AG08396 (cell line): ENCODE data around the gene CAPN13.
"Not testable (repeated sequence)": the region's sequence is repeated elsewhere in the genome, so short reads cannot be mapped to it uniquely, and the experiment has no call there.

Source experiments
- DNase-seq: peaks from one replicate; pipeline ENCODE4 v3.0.0; 2012; ENCODE audit warnings: low spot score, mixed read lengths

Gene CAPN13

DNA sequence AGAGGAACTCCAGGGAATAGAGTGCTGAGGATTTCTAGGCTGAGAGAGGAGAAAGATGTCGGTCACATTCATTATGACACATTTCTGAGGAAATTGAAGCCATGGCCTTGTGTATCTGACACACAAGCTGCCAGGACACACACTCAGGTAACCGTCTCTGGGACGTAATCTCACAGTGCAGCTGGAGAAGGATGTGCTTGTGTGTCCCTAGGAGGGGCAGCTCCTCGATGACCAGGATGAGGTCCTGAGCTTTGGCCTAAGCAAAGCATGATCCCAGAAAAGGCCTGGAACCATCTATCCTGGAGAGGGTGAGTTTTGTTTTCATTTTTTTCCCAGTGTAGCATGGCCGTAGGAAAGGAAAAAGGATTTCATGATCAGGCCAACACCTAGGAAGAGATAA lies 102.2 kb downstream of the CAPN13 start:
- DNase-seq: no peak

DNA sequence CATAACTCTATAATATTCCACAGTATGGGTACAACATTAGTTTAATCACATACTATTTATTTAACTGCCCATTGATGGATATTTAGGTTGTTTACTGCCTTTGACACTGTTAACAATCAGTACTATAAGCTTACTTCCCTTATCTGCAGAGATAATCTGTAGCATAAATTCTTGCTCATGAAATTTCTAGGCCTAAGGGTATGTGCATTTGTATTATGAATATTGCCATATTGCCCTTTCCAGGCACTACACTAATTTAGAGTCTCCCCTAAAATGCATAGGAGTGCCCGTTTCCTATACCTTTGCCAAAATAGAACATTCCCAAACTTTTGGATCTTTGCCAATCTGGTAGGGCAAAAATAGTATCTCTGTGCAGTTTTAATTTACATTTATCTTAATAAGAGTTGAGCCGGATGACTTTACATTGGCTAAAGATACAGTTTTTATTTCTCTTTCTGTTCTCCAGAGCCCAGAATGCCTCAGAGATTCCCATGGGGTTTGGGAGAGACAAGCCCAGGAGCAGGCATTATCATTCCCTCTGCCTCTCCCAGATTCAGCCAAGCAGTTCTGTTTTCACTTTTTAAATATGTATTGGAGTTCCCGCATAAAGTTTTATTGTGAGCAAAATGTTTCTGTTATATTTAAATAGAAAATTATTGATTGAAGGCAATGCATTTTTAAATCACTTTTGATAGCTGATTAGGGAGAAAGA lies 102.8 kb downstream of the CAPN13 start:
- DNase-seq: no peak

DNA sequence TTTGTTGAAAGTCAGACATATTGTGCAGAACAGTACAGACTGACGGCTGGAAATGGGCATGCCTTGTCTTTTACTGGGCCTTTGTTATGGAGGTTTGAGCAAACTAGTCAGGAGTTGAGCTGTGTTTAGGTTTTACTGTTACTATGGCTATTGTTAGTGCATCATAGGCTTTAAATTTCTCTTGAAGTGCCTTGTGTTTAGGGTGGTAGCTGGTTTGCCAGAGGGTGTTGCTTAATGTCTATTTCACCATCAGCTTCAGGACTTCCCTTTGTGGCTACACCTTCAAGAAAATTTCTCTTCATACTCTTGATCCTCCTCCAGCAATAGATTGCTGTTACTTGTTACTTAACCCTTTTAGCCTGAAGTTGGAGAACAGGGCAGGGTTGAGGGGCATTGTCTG lies 104.6 kb downstream of the CAPN13 start:
- no peak for DNase-seq

DNA sequence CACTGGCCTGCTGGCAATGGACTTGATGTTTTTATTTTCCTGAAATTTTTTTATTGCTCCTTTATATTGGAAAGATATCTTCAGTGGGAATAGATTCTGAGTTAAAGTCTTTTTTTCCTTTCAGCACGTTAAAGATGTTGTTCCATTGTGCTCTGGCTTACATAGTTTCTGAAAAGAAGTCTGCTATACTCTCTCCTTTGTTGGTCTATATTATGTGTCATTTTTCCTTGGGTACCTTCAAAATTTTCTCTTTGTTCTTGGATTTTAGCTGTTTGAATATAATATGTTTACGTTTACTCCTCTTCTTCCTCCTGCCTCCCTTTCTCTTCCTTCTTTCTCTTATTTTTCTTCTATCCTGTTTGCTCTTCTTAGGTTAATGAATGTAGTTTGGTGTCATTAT lies 105.5 kb downstream of the CAPN13 start:
- DNase-seq: no peak

DNA sequence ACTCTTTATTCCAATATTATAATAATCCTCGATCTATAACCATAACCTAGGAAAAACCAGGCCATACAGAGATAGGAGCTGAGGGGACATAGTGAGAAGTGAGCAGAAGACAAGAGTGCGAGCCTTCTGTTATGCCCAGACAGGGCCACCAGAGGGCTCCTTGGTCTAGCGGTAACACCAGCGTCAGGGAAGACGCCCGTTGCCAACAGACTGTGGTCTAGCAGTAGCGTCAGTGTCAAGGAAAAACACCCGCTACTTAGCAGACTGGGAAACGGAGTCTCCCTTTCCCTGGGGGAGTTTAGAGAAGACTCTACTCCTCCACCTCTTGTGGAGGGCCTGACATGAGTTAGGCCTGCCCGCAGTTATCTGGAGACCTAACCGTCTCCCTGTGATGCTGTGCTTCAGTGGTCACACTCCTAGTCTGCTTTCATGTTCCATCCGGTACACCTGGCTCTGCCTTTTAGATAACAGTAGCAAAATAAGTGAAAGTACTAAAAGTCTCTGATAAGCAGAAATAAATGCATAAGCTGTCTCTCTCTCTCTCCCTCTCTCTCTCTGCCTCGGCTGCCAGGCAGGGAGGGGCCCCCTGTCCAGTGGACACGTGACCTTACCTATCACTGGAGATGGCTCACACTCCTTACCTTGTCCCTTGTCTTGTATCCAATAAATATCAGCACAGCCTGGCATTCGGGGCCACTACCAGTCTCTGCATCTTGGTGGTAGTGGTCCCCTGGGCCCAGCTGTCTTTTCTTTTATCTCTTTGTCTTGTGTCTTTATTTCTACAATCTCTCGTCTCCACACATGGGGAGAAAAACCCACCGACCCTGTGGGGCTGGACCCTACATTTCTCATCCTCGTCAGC lies 109.8 kb downstream of the CAPN13 start:
- DNase-seq: not testable (repeated sequence)

DNA sequence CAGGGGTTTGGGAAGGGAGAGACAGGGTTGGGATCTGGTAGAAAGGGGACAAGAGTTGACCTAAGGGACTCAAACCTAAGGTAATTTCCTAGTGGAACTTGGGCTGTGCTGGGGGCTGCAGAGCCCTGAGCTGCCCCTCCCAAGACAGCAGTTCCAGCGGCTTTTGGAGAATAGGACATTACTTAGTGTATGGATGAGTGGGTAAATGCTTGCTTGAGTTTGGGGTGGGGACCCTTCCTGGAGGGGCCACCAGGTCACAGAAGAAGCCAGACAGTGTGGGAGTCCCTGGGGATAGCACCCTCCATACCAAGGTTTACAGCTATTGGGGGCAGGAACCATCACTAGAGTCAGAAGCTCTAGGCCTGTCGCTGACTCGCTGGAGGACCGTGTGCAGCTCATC lies 111.5 kb downstream of the CAPN13 start:
- DNase-seq: no peak

DNA sequence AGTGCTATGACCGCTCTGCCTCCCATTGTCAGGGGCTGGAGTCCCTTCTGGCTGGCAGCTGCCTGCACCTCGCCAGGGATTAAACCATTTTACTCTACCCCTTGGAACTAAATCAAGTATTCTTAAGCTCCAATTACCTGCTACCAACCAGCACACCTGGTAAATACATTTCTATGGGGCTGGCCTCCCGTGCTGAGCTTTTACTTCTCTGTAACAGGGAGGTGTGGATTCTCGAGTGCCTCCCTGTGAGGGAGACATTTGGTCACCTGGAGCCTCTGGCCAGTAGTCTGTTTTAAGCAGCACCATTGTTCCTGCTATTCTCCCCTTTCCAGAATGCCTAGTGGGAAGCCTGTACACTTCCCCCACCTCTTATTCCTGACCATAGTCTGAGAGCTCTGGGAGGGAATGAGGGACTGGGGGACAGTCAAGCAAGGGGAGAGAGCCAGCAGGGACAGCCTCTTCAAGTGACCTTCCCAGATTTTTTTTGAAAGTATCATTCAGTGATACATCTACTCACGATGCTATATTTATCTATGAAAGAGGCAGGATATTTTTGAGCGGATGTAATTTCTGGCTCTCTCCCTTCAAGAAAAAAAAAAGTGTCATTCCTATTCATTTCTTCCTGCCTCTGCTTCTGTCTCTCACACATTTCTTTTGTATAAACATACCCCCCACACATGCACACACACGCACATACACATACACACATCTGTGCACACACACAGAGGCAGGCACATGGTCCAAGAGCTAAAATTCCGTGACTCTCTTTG lies 112.8 kb downstream of the CAPN13 start:
- DNase-seq: peak; percentile 34

DNA sequence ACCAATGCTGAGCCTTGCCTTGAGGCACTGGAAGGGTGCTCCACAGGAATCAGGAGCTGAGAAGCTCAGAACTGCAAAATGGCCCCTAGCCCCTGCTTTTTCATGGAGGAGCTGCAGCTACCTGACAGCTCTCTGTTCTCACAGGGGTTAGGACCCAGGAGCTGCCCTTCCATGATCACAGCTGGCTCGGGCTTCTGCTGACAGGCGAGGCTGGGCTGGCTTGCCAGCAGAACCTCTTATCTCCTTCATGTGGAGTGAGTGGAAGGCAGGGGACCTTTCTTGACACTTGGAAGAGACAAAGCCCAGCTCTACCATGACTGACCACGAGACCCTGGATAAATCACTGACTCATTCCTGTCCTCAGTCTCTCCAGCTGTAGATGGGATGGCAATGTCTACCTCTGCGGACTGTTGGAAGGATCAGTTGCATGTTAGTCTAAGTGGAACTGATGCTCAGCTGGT lies 113.4 kb downstream of the CAPN13 start:
- no peak for DNase-seq

DNA sequence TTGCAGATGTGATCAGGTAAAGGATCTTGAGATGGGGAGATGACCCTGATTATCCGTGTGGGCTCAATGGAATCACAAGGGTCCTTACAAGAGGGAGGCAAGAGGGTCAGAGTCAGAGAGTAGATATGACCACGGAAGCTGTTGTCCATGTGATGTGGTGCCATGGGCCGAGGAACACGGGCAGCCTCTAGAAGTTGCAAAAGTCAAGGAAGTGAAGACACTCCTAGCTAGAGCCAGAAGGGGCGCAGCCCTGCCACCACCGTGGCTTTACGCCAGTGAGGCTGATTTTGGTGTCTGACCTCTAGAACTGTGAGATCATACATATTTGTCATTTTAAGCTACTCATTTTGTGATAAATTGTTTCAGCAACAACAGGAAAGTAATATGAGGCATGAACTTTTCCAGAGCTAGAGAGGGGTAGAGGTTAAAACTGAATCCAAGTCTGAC lies 114.4 kb downstream of the CAPN13 start:
- DNase-seq: no peak

DNA sequence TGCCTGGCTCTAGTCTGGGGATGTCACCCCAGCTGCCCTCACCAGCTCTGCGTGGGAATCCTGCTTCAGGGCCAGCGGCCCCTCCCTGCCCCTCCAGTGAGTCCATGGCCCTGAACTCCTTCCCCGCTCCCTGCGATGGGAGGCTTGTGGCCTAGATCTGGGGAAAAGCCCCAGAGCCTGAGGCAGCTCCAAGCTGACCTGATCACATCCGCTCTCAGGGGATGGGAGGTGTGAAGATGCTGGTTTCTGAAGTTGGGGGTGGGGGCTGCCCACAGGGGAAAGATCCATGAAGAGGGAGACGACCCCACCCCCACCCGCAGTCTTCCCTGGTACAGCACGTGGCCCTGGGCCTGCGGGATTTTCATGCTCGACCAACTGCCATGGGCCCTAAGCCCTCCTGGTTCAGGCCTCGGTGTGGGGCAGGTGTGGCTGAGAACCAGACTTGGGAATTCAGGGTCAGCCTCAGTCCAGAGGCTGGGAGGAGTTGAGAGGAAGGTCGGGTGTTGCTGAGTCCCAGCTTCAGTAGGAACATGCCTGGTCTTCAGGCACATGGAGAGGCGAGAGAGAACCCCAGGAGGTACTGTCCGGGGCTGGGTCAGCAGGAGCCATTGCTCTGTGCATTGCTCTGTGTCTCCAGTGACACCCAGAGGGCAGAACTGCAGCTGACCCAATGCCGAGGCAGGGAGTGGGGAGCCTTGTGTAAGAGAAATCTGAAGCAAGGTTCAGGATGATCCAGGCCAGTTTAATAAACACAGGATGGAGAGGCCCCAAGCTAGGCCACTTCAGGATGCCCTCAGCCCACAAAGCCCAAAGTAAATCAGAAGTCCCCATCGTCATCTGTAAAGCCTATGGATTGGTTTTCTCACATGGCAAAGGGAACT lies 115.1 kb downstream of the CAPN13 start:
- peak; percentile 41 for DNase-seq

DNA sequence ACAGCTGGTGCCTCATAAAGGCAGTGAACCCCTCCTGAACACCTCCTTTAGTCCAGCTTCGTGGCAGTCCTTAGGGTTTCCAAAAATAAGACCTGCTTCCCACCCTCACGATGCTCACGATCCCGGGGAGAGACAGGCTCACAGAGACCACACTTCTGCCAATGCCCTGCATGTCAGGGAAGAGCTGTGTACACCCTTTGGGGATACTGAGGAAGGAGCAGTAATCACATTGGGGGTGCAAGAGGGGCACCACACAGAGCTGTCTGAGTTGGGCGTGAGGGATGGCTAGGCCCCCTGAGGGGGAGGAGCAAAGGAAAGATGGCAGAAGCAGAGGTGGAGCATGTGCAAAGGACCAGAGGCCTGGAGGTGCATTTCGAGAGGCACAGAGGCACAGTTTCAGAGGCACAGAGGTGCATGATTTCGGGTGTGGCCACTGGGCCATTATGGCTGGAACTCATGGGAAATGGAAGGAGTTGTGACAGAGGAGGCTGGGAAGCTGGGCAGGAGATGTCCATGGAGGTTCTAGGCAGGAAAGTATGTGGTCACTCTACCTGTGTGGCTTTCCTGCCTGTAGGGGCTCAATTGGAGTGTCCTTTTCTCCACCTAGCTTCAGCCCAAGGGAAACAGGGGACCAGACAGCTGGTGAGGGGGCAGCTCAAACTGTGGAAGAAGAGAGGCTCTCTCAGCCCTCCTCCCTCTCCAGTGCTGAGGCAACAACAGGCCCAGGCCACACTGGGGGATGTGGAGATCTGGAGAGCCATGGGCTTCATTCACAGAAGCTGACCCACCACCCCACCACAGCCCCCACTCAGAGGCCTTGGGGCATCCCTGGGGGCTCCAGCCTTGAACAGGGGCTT lies 115.9 kb downstream of the CAPN13 start:
- DNase-seq: no peak

DNA sequence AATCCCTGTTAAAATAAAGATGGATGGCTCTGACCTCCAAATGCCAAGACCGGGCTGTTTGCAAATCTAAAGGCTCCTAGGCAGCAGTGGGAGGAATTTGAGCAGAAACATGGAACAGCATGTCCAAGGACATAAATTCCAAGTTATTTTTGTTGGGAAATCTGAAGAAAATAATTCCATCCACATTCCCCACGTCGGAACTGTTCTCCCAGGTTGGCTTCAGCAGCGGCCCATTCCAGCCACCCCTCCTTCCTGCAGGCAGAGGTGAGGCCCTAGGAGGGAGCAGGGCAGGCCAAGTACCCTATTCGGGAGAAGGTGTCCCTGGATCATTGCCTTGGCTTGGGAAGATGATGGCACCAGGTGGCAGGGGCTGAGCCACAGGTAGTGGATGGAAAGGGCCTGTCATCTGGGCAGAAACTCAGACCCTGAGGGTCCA lies 117.1 kb downstream of the CAPN13 start:
- no peak for DNase-seq

DNA sequence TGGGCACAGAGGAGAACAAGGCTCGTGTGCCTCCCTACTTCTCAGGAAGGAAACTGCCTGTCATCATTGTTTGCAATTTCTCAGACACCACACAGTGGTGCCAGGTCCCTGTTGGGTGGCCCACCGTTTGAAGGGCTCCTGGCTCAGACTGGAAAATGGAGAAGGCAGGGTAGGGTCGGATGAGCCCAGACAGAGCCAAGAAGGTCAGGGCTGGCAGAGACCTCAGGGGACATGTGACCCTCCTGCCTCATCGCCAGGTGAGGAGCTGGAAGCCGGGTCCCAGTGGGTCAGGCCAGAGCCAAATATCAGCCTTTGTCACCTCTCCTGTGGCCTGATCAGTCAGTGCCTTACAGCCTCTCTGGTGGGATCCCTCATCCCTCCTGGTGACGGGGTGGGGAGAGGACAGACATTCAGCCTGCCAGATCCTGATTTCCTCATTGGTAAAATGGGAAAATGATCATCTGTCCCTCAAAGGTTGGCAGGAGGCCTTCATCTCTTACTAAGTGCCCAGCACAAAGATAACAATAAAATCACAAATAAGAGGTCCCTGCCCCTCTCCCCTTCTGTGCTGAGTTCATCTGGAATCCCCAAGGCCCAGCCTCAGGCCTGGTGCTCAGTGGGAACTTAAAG lies 117.6 kb downstream of the CAPN13 start:
- no peak for DNase-seq

DNA sequence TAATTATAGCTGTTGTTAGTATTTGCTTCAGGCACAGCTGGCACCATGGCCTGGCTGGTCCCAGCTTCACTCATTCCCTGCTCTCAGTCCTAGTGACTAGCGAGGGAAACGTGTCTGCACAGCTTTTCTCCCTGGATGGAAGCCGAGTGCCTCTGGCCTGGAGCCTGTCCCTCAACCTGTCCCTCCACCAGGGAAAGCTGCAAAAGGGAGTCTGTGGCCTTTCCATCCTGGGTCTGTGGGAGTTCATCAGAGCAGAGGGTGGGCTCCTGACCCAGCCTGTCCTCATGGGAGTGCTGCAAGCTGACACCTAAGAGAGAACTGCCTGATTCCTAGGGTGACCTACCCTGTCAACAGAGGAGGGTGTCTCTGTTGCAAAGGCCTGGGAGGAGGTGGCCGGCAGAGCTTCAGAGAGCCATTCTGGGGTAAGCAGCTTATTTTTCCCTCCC lies 118.3 kb downstream of the CAPN13 start:
- DNase-seq: no peak

DNA sequence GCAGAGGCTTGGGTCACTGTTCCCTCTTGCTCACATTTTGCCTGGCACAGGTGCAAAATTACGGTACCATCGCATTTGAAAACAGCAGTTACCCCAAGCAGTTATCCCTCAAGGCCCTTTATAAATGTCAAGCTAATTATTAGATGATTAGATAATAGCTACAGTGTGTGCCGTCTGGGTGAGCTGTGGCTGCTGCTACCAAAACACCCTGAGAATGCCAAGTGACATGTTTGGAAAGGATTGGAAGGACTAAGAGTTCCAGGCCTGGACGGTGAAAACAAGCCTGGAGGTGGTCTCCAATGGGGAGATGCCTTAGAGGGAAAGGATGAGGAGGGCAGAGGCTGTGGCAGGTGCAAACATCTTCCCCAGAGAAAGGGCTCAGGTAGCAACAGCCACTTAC lies 120.6 kb downstream of the CAPN13 start:
- no peak for DNase-seq

DNA sequence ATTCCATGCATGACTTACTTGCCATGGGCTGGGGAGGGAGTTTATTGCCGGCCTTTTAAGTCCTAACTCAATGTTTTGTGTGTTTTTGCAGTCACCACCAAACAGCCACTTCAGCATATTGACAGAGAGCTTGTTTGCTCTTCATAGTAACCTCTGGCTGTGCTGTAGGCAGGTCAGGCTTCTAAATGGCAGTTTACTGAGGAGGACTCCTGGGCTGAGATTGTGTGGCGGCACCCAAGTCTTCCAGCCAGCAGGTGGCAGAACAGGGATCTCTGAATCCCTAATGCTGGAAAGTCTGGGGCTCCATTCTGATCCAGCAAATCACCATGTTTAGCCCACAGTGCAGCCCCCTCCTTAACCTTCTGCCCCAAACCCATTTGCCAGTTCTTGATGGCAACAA lies 121.2 kb downstream of the CAPN13 start:
- no peak for DNase-seq

DNA sequence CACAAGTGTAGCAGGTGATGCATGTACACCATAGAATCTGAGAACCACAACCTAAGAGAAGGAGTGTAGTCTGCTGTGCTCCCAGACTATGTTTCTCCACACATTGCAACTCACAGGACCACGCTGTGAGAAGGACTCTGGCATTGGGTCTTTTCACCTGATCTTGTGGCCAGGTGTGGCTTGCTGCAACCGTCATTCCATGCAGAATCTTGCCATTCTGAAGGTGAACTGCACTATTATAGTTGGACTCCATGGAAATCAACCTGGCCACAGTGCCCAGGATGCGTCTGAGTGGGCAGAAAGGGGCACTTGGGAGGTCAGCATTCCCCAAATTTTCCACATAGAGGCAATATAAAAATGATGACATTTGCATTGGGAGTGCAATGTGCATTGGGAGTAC lies 122.2 kb downstream of the CAPN13 start:
- DNase-seq: no peak

DNA sequence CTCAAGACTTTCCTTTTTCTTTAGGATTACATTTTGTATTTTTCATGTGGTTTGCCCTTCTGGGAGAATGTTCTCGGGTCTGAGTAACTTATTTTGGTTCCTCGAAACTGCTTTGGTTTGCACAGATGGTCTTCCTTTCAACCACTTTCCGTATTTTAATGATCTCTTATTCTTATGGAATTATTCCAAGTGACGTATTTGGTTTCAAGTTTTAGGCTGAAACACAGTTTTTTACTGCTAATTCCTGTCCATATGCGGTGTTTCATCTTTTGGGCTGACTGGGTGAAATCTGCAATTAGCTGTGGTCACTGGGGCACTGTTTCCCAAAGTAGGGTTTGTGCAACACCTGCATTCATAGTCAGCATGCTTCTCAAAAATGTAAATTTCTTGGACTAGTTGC lies 122.7 kb downstream of the CAPN13 start:
- no peak for DNase-seq

DNA sequence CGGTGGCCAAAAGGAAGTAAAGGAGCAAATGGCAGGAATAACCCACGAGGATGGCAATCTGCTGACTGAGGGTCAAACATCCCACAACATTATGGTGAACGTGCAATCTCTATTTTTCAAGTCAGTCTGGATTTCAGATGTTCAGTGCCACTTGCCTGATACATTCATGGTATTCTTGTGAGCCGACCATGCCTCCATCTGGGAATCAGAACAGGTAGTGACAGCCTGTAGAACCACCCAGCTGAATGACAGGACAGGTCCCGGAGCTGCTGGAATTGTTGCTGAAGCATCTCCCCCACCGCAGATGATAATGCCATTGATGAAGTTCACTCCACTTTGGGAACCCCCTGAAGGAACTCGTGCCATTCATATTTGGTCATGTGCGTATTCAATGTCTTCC lies 123.2 kb downstream of the CAPN13 start:
- DNase-seq: no peak
